Measurements from ENCODE around the gene CRABP1.

- TF ChIP-seq TAF1 (IDR thresholded peaks at IDR 0.05; ENCODE audit: borderline replicate concordance, insufficient read depth, low read length) (no peak), POLR2AphosphoS5 (IDR thresholded peaks at IDR 0.05; ENCODE audit: low read depth, low read length) (no peak), FOXP2 (optimal IDR thresholded peaks at IDR 0.05; ENCODE audit: borderline replicate concordance, extremely low read depth, extremely low read length, insufficient read depth) (peak; percentile 74)
Measured at GRCh38 chr15:78364233-78364632, 24.1 kb downstream of the CRABP1 start.
